Keratinocyte (primary cell): ENCODE results near the gene SLC39A9. TPM values are rescaled to one million over a fixed set of nuclear protein-coding genes. Genes with fewer than 3 reads are reported as not detected.

Experiments
- DNase-seq: peaks from one replicate; pipeline ENCODE4 v3.0.0-alpha.2; 2011; ENCODE audit warnings: low read depth, missing footprints, low spot score
- FAIRE-seq: peaks from 2 replicates; lab custom pipeline; 2011; peaks lifted over from hg19 to GRCh38; lab: Jason Lieb, UNC
- H2AFZ ChIP-seq: 2 replicates; pipeline ENCODE4 v1.6.0; 2012; ENCODE audit warnings: low read length, control low read depth, inconsistent platforms; ENCODE audit not compliant: control insufficient read depth
- H3K27ac ChIP-seq: 2 replicates; pipeline ENCODE4 v1.5.1; 2011; ENCODE audit warnings: low read length; ENCODE audit not compliant: control insufficient read depth, insufficient read depth
- H3K27me3 ChIP-seq: 3 replicates; pipeline ENCODE4 v1.6.0; 2011; ENCODE audit warnings: low read length; ENCODE audit not compliant: control insufficient read depth, insufficient read depth; ENCODE audit errors: extremely low read depth
- H3K36me3 ChIP-seq, 2 experiments: 2 replicates in 1 of 2; 3 replicates in 1 of 2; pipeline ENCODE4 v1.5.1; 2011; ENCODE audit warnings: low read length in 2 of 2, mild to moderate bottlenecking in 1 of 2; ENCODE audit not compliant: control insufficient read depth in 2 of 2, insufficient read depth in 2 of 2; ENCODE audit errors: extremely low read depth in 1 of 2
- H3K4me1 ChIP-seq: 3 replicates; pipeline ENCODE4 v1.5.1; 2011; ENCODE audit warnings: low read length; ENCODE audit not compliant: control insufficient read depth, insufficient read depth; ENCODE audit errors: extremely low read depth
- H3K4me2 ChIP-seq: 3 replicates; pipeline ENCODE4 v1.6.0; 2011; ENCODE audit warnings: low read depth, low read length; ENCODE audit not compliant: control insufficient read depth, insufficient read depth; ENCODE audit errors: extremely low read depth
- H3K4me3 ChIP-seq, 3 experiments: fragments of 200-600 bp in 1 of 3; sonication (generic) in 1 of 3; 2 replicates in 2 of 3; 3 replicates in 1 of 3; pipeline ENCODE4 v1.5.1; 2011 to 2016; ENCODE audit warnings: low read length in 3 of 3, mild to moderate bottlenecking in 3 of 3, control low read depth in 2 of 3, inconsistent platforms in 1 of 3, low read depth in 1 of 3, mixed read lengths in 1 of 3, mixed run types in 1 of 3, moderate library complexity in 1 of 3; ENCODE audit not compliant: control insufficient read depth in 2 of 3, insufficient read depth in 2 of 3; ENCODE audit errors: extremely low read depth in 1 of 3
- H3K79me2 ChIP-seq: 2 replicates; pipeline ENCODE4 v1.6.0; 2012; ENCODE audit warnings: low read length; ENCODE audit not compliant: control insufficient read depth, insufficient read depth
- H3K9ac ChIP-seq: 3 replicates; pipeline ENCODE4 v1.6.0; 2011; ENCODE audit warnings: low read length; ENCODE audit not compliant: control insufficient read depth, insufficient read depth; ENCODE audit errors: extremely low read depth
- H3K9me1 ChIP-seq: 3 replicates; pipeline ENCODE4 v1.6.0; 2011; ENCODE audit warnings: low read length; ENCODE audit not compliant: control insufficient read depth, insufficient read depth; ENCODE audit errors: extremely low read depth
- H3K9me3 ChIP-seq: 2 replicates; pipeline ENCODE4 v1.5.1; 2012; ENCODE audit warnings: low read depth, low read length; ENCODE audit not compliant: control insufficient read depth
- H4K20me1 ChIP-seq: 3 replicates; pipeline ENCODE4 v1.6.0; 2011; ENCODE audit warnings: low read length; ENCODE audit not compliant: control insufficient read depth, insufficient read depth; ENCODE audit errors: extremely low read depth
- CTCF ChIP-seq, 3 experiments: IDR thresholded peaks in 1 of 3; conservative IDR thresholded peaks in 1 of 3; optimal IDR thresholded peaks in 1 of 3; 2 replicates in 2 of 3; 3 replicates in 1 of 3; pipeline versions ENCODE3 to v1.5.1; 2011; ENCODE audit warnings: low read length in 3 of 3, mild to moderate bottlenecking in 3 of 3, moderate library complexity in 2 of 3, control low read depth in 1 of 3, inconsistent platforms in 1 of 3; ENCODE audit not compliant: insufficient read depth in 2 of 3; ENCODE audit errors: extremely low read depth in 1 of 3
- EZH2 ChIP-seq: IDR thresholded peaks from one replicate; pipeline ENCODE4 v1.6.1; 2012; ENCODE audit warnings: inconsistent platforms, mild to moderate bottlenecking, low read length, moderate library complexity
- dilution Hi-C: fragments of 300-500 bp; cut with MboI; formaldehyde crosslinking; loops from one replicate; pipeline ENCODE4 v1.7.0; 2020; ENCODE audit warnings: low sequenced_read_pairs; ENCODE audit not compliant: extremely low pct_ligation_motif_present
- polyA plus RNA-seq, 5 experiments: library from polyadenylated mRNA; depleted of rRNA in 3 of 5; stranded (reverse) in 3 of 5; stranded (forward) in 1 of 5; unstranded in 1 of 5; fragments of >200 nt; gene quantifications; 1 replicate in 1 of 5; 2 replicates in 3 of 5; 3 replicates in 1 of 5; pipeline versions ENCODE4 v1.2.1 to v1.2.3, GENCODE V29; 2011 to 2012; ENCODE audit warnings: missing spikeins in 2 of 5, low read depth in 1 of 5, low replicate concordance in 1 of 5

The SLC39A9 gene
- polyA plus RNA-seq, 1 donor (not counting 4 experiments of a cell fraction or from before 2014, with no cell fraction given) = 58.8 TPM

- H3K79me2 ChIP-seq = no peaks in the 10 kb centered on the region
- H3K4me2 ChIP-seq = no peak overlapping the region
- no peak overlapping the region for H2AFZ ChIP-seq
- no peaks in the 10 kb centered on the region for H4K20me1 ChIP-seq
- dilution Hi-C loops = no loop called here
- no peaks in the 10 kb centered on the region for H3K9me1 ChIP-seq
- no peak overlapping the region for H3K27ac ChIP-seq
- TF ChIP-seq EZH2 (no peak), CTCF (optimal IDR thresholded peaks at IDR 0.05 in 1 of 3, IDR thresholded peaks at IDR 0.05 in 1 of 3, conservative IDR thresholded peaks at IDR 0.05 in 1 of 3; ENCODE audit: extremely low read depth in 1 of 3, insufficient read depth in 2 of 3, low read length in 3 of 3) (no peak)
- H3K36me3 ChIP-seq = peaks cover 0 to 9% of the 10 kb centered on the region in 2 experiments
- H3K27me3 ChIP-seq = no peaks in the 10 kb centered on the region
- no peak overlapping the region for H3K9ac ChIP-seq
- no peaks in the 10 kb centered on the region for H3K4me1 ChIP-seq
- no peaks in the 10 kb centered on the region for H3K9me3 ChIP-seq
- FAIRE-seq (no peak), DNase-seq (no peak)
- no peak overlapping the region for H3K4me3 ChIP-seq
Observed at GRCh38 chr14:69374235-69374634, 24.3 kb upstream of the SLC39A9 start.

- no peak overlapping the region for H2AFZ ChIP-seq
- no peaks in the 10 kb centered on the region for H3K79me2 ChIP-seq
- H3K27me3 ChIP-seq = no peaks in the 10 kb centered on the region
- H3K9me1 ChIP-seq = no peaks in the 10 kb centered on the region
- H3K27ac ChIP-seq = no peak overlapping the region
- TF ChIP-seq CTCF (optimal IDR thresholded peaks at IDR 0.05 in 1 of 3, IDR thresholded peaks at IDR 0.05 in 1 of 3, conservative IDR thresholded peaks at IDR 0.05 in 1 of 3; ENCODE audit: extremely low read depth in 1 of 3, insufficient read depth in 2 of 3, low read length in 3 of 3) = no peak
- no peak for TF ChIP-seq EZH2
- no peaks in the 10 kb centered on the region for H3K4me1 ChIP-seq
- H3K4me3 ChIP-seq = no peak overlapping the region
- no peak overlapping the region for H3K9ac ChIP-seq
- dilution Hi-C loops = no loop called here
- peaks cover 3% of the 10 kb centered on the region for H4K20me1 ChIP-seq
- no peak for DNase-seq
- peaks cover 0 to 15% of the 10 kb centered on the region in 2 experiments for H3K36me3 ChIP-seq
- no peaks in the 10 kb centered on the region for H3K9me3 ChIP-seq
- FAIRE-seq = no peak
- H3K4me2 ChIP-seq = no peak overlapping the region
Observed at GRCh38 chr14:69375182-69375581, 23.3 kb upstream of the SLC39A9 start.
